K562 (cell line): Measurements from ENCODE around the gene AIMP2. TPM values are rescaled to one million over a fixed set of nuclear protein-coding genes. Genes with fewer than 3 reads are reported as not detected.

Experiments used
- BCL6 ChIP-seq: fragments of 250-450 bp; sonication (Bioruptor Pico); IDR thresholded peaks from 2 replicates; pipeline ENCODE4 v1.4.0; 2020
- BDP1 ChIP-seq: IDR thresholded peaks from 3 replicates; pipeline ENCODE4 v1.6.1; 2011; ENCODE audit not compliant: insufficient read length, insufficient read depth
- CREB5 ChIP-seq: fragments of 250-450 bp; sonication (Bioruptor Pico); IDR thresholded peaks from 2 replicates; pipeline ENCODE4 v1.5.0; 2020; ENCODE audit warnings: mild to moderate bottlenecking
- DIDO1 ChIP-seq: fragments of 450-650 bp; IDR thresholded peaks from 2 replicates; pipeline ENCODE4 v1.6.1; 2016; ENCODE audit warnings: low read depth, missing biosample characterization, missing genetic modification characterization
- DPF2 ChIP-seq: fragments of 450-650 bp; IDR thresholded peaks from 2 replicates; pipeline ENCODE4 v1.6.1; 2016
- EP400 ChIP-seq: fragments of 450-650 bp; IDR thresholded peaks from 2 replicates; pipeline ENCODE4 v1.6.1; 2017; ENCODE audit warnings: antibody characterized with exemption, mild to moderate bottlenecking, moderate library complexity
- FOXA1 ChIP-seq: fragments of 450-650 bp; IDR thresholded peaks from 2 replicates; pipeline ENCODE4 v1.6.1; 2016; ENCODE audit warnings: mild to moderate bottlenecking, borderline replicate concordance
- FOXK2 ChIP-seq, 2 experiments: fragments of 450-650 bp; IDR thresholded peaks in 1 of 2; conservative IDR thresholded peaks in 1 of 2; 2 replicates each; pipeline ENCODE4 v1.6.1; 2016; ENCODE audit warnings: low read depth in 2 of 2, mild to moderate bottlenecking in 1 of 2
- GABPB2 ChIP-seq: fragments of 250-450 bp; sonication (Bioruptor Pico); conservative IDR thresholded peaks from 2 replicates; pipeline ENCODE4 v1.5.1; 2021; ENCODE audit warnings: mild to moderate bottlenecking
- HDAC6 ChIP-seq: IDR thresholded peaks from 2 replicates; pipeline ENCODE4 v1.6.1; 2012; ENCODE audit warnings: low read depth, mild to moderate bottlenecking, control low read depth, inconsistent platforms, low read length, moderate library complexity
- HEY1 ChIP-seq: fragments of 250-450 bp; sonication (Bioruptor Pico); IDR thresholded peaks from 2 replicates; pipeline ENCODE4 v1.5.0; 2020; ENCODE audit warnings: mild to moderate bottlenecking, moderate library complexity, borderline replicate concordance
- HOMEZ ChIP-seq: fragments of 250-450 bp; sonication (Bioruptor Pico); IDR thresholded peaks from 2 replicates; pipeline ENCODE4 v1.4.0; 2020; ENCODE audit warnings: mild to moderate bottlenecking, moderate library complexity
- KDM5B ChIP-seq: fragments of 200-600 bp; sonication (generic); IDR thresholded peaks from 2 replicates; pipeline ENCODE4 v1.6.1; 2012; ENCODE audit warnings: low read depth, mild to moderate bottlenecking, moderate library complexity, low read length, control low read depth, inconsistent platforms; ENCODE audit not compliant: insufficient replicate concordance
- KLF16 ChIP-seq: IDR thresholded peaks from 2 replicates; pipeline ENCODE4 v1.6.1; 2016; ENCODE audit warnings: antibody characterized with exemption
- NBN ChIP-seq: fragments of 450-650 bp; IDR thresholded peaks from 2 replicates; pipeline ENCODE4 v1.6.1; 2016; ENCODE audit warnings: low read depth, mild to moderate bottlenecking
- OTX1 ChIP-seq: fragments of 450-650 bp; formaldehyde crosslinking; IDR thresholded peaks from 2 replicates; pipeline ENCODE4 v1.4.0; 2022; ENCODE audit warnings: mild to moderate bottlenecking
- PHB2 ChIP-seq: fragments of 450-650 bp; IDR thresholded peaks from 2 replicates; pipeline ENCODE4 v1.6.1; 2017; ENCODE audit warnings: low read depth
- PHF8 ChIP-seq: fragments of 200-600 bp; sonication (generic); IDR thresholded peaks from 2 replicates; pipeline ENCODE4 v1.6.1; 2012; ENCODE audit warnings: mixed run types, mild to moderate bottlenecking, inconsistent platforms, low read length, moderate library complexity, borderline replicate concordance
- PKNOX1 ChIP-seq: fragments of 450-650 bp; IDR thresholded peaks from 2 replicates; pipeline ENCODE4 v1.6.1; 2016
- PREB ChIP-seq: sonication (generic); formaldehyde crosslinking; IDR thresholded peaks from 2 replicates; pipeline ENCODE4 v1.8.1; 2023; ENCODE audit warnings: mild to moderate bottlenecking, missing genetic modification reagents
- PYGO2 ChIP-seq: fragments of 450-650 bp; IDR thresholded peaks from 2 replicates; pipeline ENCODE4 v1.6.1; 2016; ENCODE audit warnings: mild to moderate bottlenecking, missing genetic modification characterization, moderate library complexity, missing compliant biosample characterization
- SIN3A ChIP-seq, 2 experiments: fragments of 150-350 bp in 1 of 2; IDR thresholded peaks; 2 replicates each; pipeline ENCODE4 v1.6.1; 2011 to 2016; ENCODE audit warnings: borderline replicate concordance in 2 of 2, low read depth in 2 of 2, low read length in 2 of 2, mild to moderate bottlenecking in 2 of 2, moderate library complexity in 2 of 2; ENCODE audit not compliant: control insufficient read depth in 1 of 2
- SMARCE1 ChIP-seq: fragments of 450-650 bp; IDR thresholded peaks from 2 replicates; pipeline ENCODE4 v1.7.1; 2016; ENCODE audit warnings: mild to moderate bottlenecking
- ZBED1 ChIP-seq: IDR thresholded peaks from 2 replicates; pipeline ENCODE4 v1.6.1; 2014
- ZBTB17 ChIP-seq: fragments of 450-650 bp; formaldehyde crosslinking; IDR thresholded peaks from 2 replicates; pipeline ENCODE4 v1.4.0; 2020; ENCODE audit warnings: mild to moderate bottlenecking
- ZNF184 ChIP-seq: sonication (generic); formaldehyde crosslinking; IDR thresholded peaks from 2 replicates; pipeline ENCODE4 v1.5.0; 2020; ENCODE audit warnings: missing genetic modification reagents
- ZNF212 ChIP-seq: fragments of 450-650 bp; formaldehyde crosslinking; IDR thresholded peaks from 2 replicates; pipeline ENCODE4 v1.4.0; 2020; ENCODE audit warnings: mild to moderate bottlenecking
- ZNF3 ChIP-seq: fragments of 250-450 bp; sonication (Bioruptor Pico); IDR thresholded peaks from 2 replicates; pipeline ENCODE4 v1.5.0; 2021; ENCODE audit warnings: mild to moderate bottlenecking, moderate library complexity
- polyA plus RNA-seq, 8 experiments: library from polyadenylated mRNA; depleted of rRNA in 4 of 8; stranded (reverse) in 5 of 8; unstranded in 3 of 8; fragments of >200 nt; fragmentation: Nextera tagmentation in 2 of 8; fragmentation: Illumina TruSeq in 1 of 8; extraction: Ambion mirVana in 2 of 8; extraction: Trizol in 1 of 8; gene quantifications; 2 replicates each; pipeline versions ENCODE4 v1.2.1 to v1.2.3, GENCODE V29; 2011 to 2014; ENCODE audit warnings: inconsistent platforms in 1 of 8, missing spikeins in 1 of 8
- total RNA-seq, 7 experiments: library from RNA; depleted of rRNA in 6 of 7; stranded (reverse); fragments of >200 nt in 6 of 7; fragmentation: Illumina TruSeq in 2 of 7; extraction: Trizol in 2 of 7; gene quantifications; 2 replicates each; pipeline versions ENCODE4 v1.2.1 to v1.2.3, GENCODE V29; 2011 to 2021; ENCODE audit warnings: low replicate concordance in 1 of 7

AIMP2 gene
- total and polyA plus RNA-seq, 9 of the 15 experiments (the other 6 are each of a cell fraction or from before 2014, with no cell fraction given) = 47.5 to 84.9 (median 63.5) TPM

GRCh38 chr7:6056616-6057015 lies 47.5 kb downstream of the AIMP2 start (continued):
- TF ChIP-seq CREB5 (CRISPR knock-in tag) (no peak), FOXA1 (peak; percentile 33; the same call in 1 of the 2 replicates), ZNF3 (CRISPR knock-in tag) (no peak), NBN (no peak), BDP1 (no peak), KLF16 (peak; percentile 94), PYGO2 (tag) (no peak), EP400 (peak; percentile 62), DIDO1 (no peak), ZNF184 (CRISPR knock-in tag) (no peak), PHF8 (no peak), ZBTB17 (CRISPR knock-in tag) (no peak), PKNOX1 (0 out of 2 replicates have a peak, but pooled peaks have one; percentile 24), OTX1 (CRISPR knock-in tag) (no peak), DPF2 (peak; percentile 97), KDM5B (no peak), SMARCE1 (peak; percentile 96), HEY1 (CRISPR knock-in tag) (peak; percentile 64; the same call in 1 of the 2 replicates), BCL6 (CRISPR knock-in tag) (no peak), HOMEZ (CRISPR knock-in tag) (no peak), PREB (CRISPR knock-in tag) (no peak), ZNF212 (no peak), ZBED1 (no peak), GABPB2 (no peak), HDAC6 (no peak), PHB2 (peak; percentile 61; the same call in 1 of the 2 replicates), SIN3A (IDR thresholded peaks at IDR 0.05; ENCODE audit: borderline replicate concordance in 2 of 2, control insufficient read depth in 1 of 2, low read depth in 2 of 2, low read length in 2 of 2) (0 out of 4 replicates have a peak, but pooled peaks of 1 of the 2 experiments have one; percentile 3), FOXK2 (conservative IDR thresholded peaks at IDR 0.05 in 1 of 2, IDR thresholded peaks at IDR 0.05 in 1 of 2; ENCODE audit: low read depth in 2 of 2) (peak; percentile 97)
